ENCODE data around the gene OR52B6. TPM values are rescaled to one million over a fixed set of nuclear protein-coding genes. Genes with fewer than 3 reads are reported as not detected.
"Not testable (repeated sequence)": the region's sequence is repeated elsewhere in the genome, so short reads cannot be mapped to it uniquely, and the experiment has no call there.

OR52B6 gene
- polyA plus RNA-seq, 3 donors = not detected

DNA sequence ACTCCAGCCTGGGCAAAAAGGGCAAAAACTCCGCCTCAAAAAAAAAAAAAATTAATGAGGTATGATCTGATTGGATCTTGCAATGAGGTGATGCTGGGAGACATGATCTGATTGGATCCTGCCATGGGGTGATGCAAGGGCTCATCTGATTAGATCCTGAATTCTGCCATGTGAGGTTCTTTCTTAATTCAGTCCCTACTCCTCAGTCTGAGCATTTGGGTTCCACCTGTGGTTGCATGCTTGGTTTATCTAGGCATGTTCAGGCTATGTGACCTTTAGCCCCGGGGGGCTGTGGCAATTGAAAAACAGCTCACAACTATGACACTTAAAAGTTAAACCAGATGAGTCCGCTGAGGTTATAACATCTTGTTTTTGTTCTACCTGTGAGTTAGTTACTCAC is 10.9 kb downstream of the OR52B6 start:
- no peak overlapping the region for H3K27ac ChIP-seq (ENCODE audit: low read depth, low read length)
- 66 to 97% (median 66%) methylated on average over 3 of the region's 3 CpGs for WGBS, 3 donors

DNA sequence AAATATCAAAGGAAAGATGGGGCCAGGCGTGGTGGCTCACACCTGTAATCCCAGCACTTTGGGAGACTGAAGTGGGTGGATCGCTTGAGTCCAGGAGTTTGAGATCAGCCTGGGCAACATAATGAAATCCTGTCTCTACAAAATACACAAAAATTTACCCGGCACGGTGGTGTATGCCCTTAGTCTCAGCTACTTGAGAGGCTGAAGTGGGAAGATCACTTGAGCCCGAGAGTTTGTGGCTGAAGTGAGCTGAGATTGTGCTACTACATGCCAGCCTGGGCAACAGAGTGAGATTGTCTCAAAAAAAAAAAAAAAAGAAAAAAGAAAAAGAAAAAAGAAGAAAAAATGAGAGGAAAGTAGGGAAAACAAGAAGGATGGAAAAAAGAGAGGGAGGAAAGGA is 11.9 kb downstream of the OR52B6 start:
- no peak overlapping the region for H3K27ac ChIP-seq (ENCODE audit: low read depth, low read length)
- 84 to 90% (median 87%) methylated on average over 5 of the region's 5 CpGs for WGBS, 3 donors

GRCh38 chr11:5593146-5593545 is 12.5 kb downstream of the OR52B6 start:
- H3K27ac ChIP-seq (ENCODE audit: low read depth, low read length) = no peak overlapping the region
- 22 to 59% (median 34%) methylated on average over 1 of the region's 1 CpG for WGBS, 3 donors

DNA sequence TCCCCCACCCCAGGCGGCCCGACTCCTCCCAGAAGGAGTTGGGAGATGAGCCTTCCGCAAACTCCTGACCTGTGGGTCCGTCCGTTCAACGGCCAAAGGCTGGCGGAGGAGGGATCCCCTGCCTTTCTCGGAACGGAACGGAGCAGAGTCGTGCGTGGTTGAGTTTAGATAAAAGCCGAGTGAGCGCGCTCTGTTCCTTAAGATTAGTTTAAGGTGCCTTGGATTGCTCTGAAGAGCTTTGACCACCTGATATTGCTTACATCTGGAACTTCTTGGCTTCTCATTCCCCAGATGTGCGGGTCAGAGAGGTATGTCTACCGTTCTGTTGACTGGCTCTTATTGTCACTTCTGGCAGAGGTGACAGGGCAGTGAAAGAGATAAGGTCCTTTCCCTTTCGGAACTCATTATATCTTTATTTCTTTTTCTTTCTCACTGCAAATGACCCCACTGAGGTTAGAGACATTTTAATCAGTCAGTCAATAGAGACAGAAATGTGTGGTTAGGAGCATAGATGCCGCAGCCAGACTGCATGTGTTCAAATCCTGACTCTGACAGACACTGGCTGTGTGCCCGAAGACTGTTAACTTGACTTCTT is 16.0 kb downstream of the OR52B6 start, which contains the start of gene TRIM6:
TRIM6 (plus strand) TSS at position 31 of the 595 bp plus-strand sequence; CDS start at position 292, 261 bp downstream.
- 6 to 10% (median 7%) methylated on average over 18 to 20 of the region's 20 CpGs for WGBS, 3 donors
- H3K27ac ChIP-seq (ENCODE audit: low read depth, low read length) = no peak within 1 kb of the TSS

DNA sequence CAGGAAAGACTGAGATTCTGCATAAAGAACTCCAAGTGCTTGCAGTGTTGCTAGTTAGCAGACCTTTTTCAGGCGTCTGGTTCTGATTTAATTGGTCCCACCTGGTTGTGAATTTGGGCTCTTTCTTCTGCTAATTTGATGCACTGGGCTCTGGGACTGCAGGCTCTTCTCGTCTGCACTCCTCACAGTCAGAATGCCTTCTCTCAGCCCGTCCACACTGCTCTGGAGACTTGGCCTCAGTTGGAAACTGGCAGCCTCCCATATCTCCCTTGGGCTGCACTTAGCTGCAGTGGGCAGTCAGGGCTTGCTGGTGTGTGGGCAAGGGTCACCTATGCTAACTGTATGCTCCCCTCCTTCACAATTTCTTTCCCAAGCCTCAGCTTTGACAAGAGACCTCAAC is 17.3 kb downstream of the OR52B6 start:
- H3K27ac ChIP-seq (ENCODE audit: low read depth, low read length) = no peak overlapping the region
- WGBS, 3 donors = 45 to 62% (median 51%) methylated on average over 3 of the region's 3 CpGs

DNA sequence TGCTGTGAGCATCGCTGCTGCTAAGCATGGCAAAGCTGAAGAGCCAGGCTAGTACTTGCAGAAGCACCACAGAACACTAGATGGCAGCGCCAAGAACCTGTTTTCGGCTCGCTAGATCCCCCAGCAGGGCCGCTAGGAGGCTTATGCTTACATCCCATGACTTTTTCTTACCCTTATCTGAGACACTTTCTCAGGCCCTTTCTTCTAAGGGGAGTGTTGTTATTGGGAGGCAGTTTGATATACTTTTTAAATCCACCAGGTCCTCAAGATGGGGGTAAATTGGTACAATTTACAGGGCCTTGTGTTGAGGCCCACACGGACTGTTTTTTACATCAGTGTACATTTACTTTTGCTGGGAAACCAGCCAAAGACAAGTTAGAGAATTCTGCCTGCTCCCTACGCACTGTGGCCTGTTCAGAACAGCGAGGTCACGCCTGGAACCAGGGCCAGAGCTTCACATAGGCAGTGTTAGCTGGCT is 19.7 kb downstream of the OR52B6 start:
- 18 to 50% (median 49%) methylated on average over 9 of the region's 9 CpGs for WGBS, 3 donors
- H3K27ac ChIP-seq (ENCODE audit: low read depth, low read length) = no peak overlapping the region

- not testable (repeated sequence) for H3K27ac ChIP-seq (ENCODE audit: low read depth, low read length)
- WGBS, 3 donors = 89 to 97% (median 91%) methylated on average over 4 of the region's 4 CpGs
These were observed 22.1 kb downstream of the OR52B6 start for GRCh38 chr11:5602791-5603190.

DNA sequence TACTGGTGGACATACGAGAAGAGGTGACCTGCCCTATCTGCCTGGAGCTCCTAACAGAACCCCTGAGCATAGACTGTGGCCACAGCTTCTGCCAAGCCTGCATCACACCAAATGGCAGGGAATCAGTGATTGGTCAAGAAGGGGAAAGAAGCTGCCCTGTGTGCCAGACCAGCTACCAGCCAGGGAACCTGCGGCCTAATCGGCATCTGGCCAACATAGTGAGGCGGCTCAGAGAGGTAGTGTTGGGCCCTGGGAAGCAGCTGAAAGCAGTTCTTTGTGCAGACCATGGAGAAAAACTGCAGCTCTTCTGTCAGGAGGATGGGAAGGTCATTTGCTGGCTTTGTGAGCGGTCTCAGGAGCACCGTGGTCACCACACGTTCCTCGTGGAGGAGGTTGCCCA is 22.6 kb downstream of the OR52B6 start:
- no peak overlapping the region for H3K27ac ChIP-seq (ENCODE audit: low read depth, low read length)
- WGBS, 3 donors = 86 to 87% (median 87%) methylated on average over 8 of the region's 8 CpGs

- 74 to 84% (median 74%) methylated on average over 4 of the region's 4 CpGs for whole genome bisulfite sequencing, 3 donors
- H3K27ac ChIP-seq (ENCODE audit: low read depth, low read length) = no peak overlapping the region
These were observed 24.2 kb downstream of the OR52B6 start for GRCh38 chr11:5604896-5605295.

GRCh38 chr11:5605849-5606248 is 25.2 kb downstream of the OR52B6 start:
- 80 to 87% (median 81%) methylated on average over 5 of the region's 5 CpGs for WGBS, 3 donors
- H3K27ac ChIP-seq (ENCODE audit: low read depth, low read length) = no peak overlapping the region

GRCh38 chr11:5608808-5609207 is 28.1 kb downstream of the OR52B6 start:
- 39 to 77% (median 64%) methylated on average over 6 of the region's 6 CpGs for whole genome bisulfite sequencing, 3 donors
- no peak overlapping the region for H3K27ac ChIP-seq (ENCODE audit: low read depth, low read length)

DNA sequence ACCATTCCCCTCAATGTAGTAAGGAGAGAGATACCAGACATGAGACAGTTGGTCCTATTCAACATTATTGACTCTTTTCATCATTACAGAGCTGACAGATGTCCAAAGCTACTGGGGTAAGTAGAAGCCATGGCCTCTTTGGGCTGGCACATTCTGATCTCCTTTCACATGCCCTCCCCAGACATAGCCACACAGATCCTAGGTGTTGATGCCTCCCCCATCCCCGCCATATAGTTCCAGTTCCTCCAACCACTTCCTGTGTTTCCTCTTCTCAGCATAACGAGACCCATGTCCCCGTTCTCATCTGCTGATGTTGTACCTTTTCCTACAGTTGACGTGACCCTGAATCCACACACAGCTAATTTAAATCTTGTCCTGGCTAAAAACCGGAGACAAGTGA is 29.8 kb downstream of the OR52B6 start:
- H3K27ac ChIP-seq (ENCODE audit: low read depth, low read length) = no peak overlapping the region
- WGBS, 3 donors = 51 to 81% (median 74%) methylated on average over 5 of the region's 5 CpGs

DNA sequence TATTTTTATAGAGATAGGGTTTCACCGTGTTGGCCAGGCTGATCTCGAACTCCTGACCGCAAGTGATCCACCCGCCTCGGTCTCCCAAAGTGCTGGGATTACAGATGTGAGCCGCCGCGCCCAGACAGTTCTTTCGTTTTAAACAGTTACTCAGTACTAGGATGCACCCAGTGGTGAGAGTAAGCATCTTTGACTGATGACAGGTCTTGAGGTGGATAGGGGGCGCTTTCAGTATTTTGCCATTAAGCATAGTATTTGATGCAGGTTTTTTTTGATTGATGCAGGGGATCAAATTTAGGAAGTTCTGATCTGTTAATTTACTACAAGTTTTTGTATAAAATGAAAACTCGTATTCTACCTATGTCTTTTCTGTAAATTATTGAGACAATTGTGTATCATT is 30.9 kb downstream of the OR52B6 start:
- 92 to 95% (median 95%) methylated on average over 11 of the region's 11 CpGs for WGBS, 3 donors
- H3K27ac ChIP-seq (ENCODE audit: low read depth, low read length) = no peak overlapping the region

DNA sequence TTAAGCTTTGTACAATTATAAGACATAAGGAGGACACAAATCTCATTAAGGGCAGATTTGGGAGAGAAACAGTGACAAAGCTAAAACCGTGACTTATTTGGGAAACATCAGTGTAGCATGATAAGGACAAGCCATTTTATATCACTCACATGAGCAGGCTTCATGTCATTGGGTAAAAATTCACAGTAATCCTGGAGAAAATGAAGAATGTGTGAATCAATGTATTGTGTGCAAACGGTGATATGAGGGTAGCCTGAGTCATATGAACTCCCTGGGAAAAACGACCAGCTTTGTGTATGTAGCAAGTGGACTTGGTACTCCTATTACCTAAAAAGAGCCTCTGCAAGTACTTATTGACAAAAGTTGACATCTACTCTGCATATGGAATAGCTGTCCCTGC is 38.1 kb downstream of the OR52B6 start:
- WGBS, 3 donors = 53 to 86% (median 83%) methylated on average over 3 of the region's 3 CpGs
- no peak overlapping the region for H3K27ac ChIP-seq (ENCODE audit: low read depth, low read length)

DNA sequence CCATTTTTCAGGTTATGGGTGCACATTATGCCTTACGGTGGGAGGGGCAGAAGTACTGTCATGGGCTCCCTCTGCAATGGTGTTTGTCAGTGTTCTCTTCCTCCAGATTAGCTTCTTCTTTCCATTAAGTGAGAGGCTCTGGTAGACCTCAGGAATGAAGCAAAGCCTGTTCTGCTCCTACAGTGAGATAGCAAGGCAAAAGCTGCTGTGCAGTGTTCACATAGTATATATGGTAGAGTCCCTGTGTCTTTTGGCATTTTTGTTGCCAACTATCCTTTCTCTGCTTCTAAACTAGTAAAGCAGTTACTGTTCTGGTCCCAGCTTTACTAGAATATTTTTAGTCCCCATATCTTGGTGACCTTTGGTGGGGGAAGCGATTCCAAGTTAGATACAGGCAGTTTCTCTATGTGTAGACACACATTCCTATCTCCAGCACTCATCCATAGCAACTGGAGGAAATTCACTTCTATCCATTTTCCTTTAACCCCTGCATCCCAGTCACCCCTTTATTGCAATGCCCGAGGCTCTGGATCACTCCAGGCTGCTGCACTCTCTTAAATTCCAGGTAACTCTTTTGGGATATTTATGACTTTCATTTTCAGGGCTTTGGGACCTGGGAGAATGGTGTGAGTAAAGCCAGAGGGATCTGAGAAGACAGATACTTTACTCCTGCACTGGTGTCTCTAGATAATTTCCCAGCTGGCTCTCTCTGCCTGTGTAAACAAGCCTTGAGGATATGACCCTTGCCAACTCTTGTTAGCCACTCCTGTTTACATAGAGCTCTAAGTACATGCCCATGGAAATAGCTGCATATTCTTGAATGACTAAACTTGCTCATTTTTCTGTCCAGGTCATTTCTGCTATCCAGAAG is 40.2 kb downstream of the OR52B6 start:
- WGBS, 3 donors = 41 to 69% (median 59%) methylated on average over 3 of the region's 3 CpGs
- no peak overlapping the region for H3K27ac ChIP-seq (ENCODE audit: low read depth, low read length)

- no peak overlapping the region for H3K27ac ChIP-seq (ENCODE audit: low read depth, low read length)
These were observed 40.9 kb downstream of the OR52B6 start for GRCh38 chr11:5621580-5621979.

DNA sequence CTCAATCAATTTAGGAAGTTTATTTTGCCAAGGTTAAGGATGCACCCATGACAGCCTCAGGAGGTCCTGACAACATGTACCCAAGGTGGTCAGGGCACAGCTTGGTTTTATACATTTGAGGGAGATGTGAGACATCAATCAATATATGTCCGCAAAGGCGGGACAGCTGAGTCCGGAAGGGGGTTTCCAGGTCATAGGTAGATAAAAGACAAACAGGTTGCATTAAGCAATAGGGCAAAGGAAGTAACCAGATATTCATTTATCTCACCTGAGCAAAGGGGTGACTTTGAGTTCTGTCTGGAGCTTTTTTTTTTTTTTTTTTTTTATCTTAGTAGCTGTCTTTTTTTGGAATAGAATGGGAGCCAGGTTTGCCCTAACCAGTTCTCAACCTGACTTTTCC is 42.1 kb downstream of the OR52B6 start:
- H3K27ac ChIP-seq (ENCODE audit: low read depth, low read length) = no peak overlapping the region
- 74 to 99% (median 97%) methylated on average over 3 of the region's 3 CpGs for WGBS, 3 donors

DNA sequence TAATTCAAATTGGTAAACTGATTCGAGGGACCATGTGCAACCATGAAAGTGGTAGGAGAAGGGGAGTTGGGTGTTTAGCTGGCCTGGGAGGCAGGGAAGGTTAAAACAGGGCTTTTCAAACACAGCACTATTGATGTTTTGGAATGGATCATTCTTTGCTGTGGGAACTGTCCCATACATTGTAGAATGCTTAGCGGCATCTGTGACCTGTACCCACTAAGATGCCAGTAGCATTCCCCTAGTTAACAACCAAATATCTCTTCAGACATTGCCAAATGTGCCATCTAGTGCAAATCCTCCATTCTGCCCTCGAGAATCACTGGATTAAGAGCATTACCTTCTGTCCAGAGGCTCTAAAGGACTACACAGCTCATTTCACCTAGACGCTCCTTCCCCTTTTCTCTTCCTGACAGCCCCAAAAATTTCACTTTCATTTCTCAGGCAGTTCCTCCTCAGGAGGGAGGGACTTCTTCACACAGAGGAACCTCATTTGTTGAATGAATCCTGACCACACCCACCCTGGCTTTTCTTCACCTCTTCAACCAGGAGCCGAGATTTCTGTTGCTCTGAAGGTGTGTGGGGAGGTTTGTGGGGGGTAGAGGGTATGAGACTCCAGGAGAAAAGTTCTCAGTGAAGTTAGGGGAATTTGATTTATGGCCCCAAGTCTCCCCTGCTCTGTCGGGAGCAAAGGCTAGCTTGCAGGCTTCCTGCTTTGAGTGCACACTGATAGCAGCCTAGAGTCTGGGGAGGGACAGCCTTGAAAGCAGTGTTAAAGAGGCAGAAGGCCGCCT is 44.0 kb downstream of the OR52B6 start, which contains the start of gene TRIM34:
TRIM34 (plus strand) TSS at position 513 of the 791 bp plus-strand sequence. CDS start 7,331 bp downstream, outside the sequence.
- no peak within 1 kb of the TSS for H3K27ac ChIP-seq (ENCODE audit: low read depth, low read length)
- WGBS, 3 donors = 17 to 18% (median 18%) methylated on average over 7 of the region's 7 CpGs

- no peak overlapping the region for H3K27ac ChIP-seq (ENCODE audit: low read depth, low read length)
- WGBS, 3 donors = 13 to 28% (median 14%) methylated on average over 4 of the region's 4 CpGs
These were observed 44.6 kb downstream of the OR52B6 start for GRCh38 chr11:5625281-5625680.
